NCI-H2196 treated with DMSO at 0.1 percent for 48 hours (cell line): ENCODE data around the gene OSM.
A peak's percentile ranks its signal among the peaks of the same experiment; 100 is the strongest.

Experiments used
- DNase-seq: peaks from one replicate; lab custom pipeline; 2025; ENCODE audit not compliant: unreplicated experiment; lab: John Stamatoyannopoulos, UW

OSM gene

GRCh38 chr22:30265131-30265720 lies 1.4 kb downstream of the OSM start:
- no peak for DNase-seq

GRCh38 chr22:30263883-30264282 lies 2.8 kb downstream of the OSM start:
- DNase-seq: no peak

- no peak for DNase-seq
Measured at GRCh38 chr22:30262917-30263741, 3.5 kb downstream of the OSM start.

- DNase-seq: no peak
Measured at GRCh38 chr22:30262112-30262511, 4.5 kb downstream of the OSM start.

GRCh38 chr22:30261134-30261533 lies 5.5 kb downstream of the OSM start:
- no peak for DNase-seq

- DNase-seq: no peak
Measured at GRCh38 chr22:30260682-30261081, 6.0 kb downstream of the OSM start.

GRCh38 chr22:30260276-30260675 lies 6.4 kb downstream of the OSM start:
- no peak for DNase-seq

GRCh38 chr22:30254314-30254713 lies 12.3 kb downstream of the OSM start:
- DNase-seq: no peak

- DNase-seq: peak; percentile 51
Measured at GRCh38 chr22:30253205-30253852, 13.3 kb downstream of the OSM start.

- no peak for DNase-seq
Measured at GRCh38 chr22:30252411-30253204, 14.0 kb downstream of the OSM start.

GRCh38 chr22:30251711-30252110 lies 14.9 kb downstream of the OSM start:
- DNase-seq: no peak

GRCh38 chr22:30250661-30251267 lies 15.9 kb downstream of the OSM start:
- DNase-seq: no peak

- no peak for DNase-seq
Measured at GRCh38 chr22:30250039-30250565, 16.5 kb downstream of the OSM start.

GRCh38 chr22:30249049-30250038 lies 17.3 kb downstream of the OSM start:
- no peak for DNase-seq

GRCh38 chr22:30248484-30248883 lies 18.2 kb downstream of the OSM start:
- no peak for DNase-seq

- DNase-seq: no peak
Measured at GRCh38 chr22:30247974-30248373, 18.7 kb downstream of the OSM start.

- no peak for DNase-seq
Measured at GRCh38 chr22:30247561-30247960, 19.1 kb downstream of the OSM start.

- DNase-seq: no peak
Measured at GRCh38 chr22:30246814-30247376, 19.8 kb downstream of the OSM start.
